ENCODE data around the gene CYFIP2. TPM values are rescaled to one million over a fixed set of nuclear protein-coding genes. Genes with fewer than 3 reads are reported as not detected.

CYFIP2 gene
- total and polyA plus RNA-seq, 2 experiments from 2014 or later, result 24.8 to 30.2 TPM

- no peak overlapping the region for H2AFZ ChIP-seq
- H3K4me1 ChIP-seq (ENCODE audit: insufficient read depth), result no peaks in the 10 kb centered on the region
- H3K27ac ChIP-seq, result no peak overlapping the region
- no peaks in the 10 kb centered on the region for H3K9me3 ChIP-seq (ENCODE audit: low read depth)
- no peak for DNase-seq (ENCODE audit: low spot score)
- no peaks in the 10 kb centered on the region for H3K79me2 ChIP-seq
- WGBS (ENCODE audit: low lambda C conversion rate, missing lambda C conversion rate), result 89% methylated on average over 11 of the region's 11 CpGs
- H3K4me3 ChIP-seq, result no peak overlapping the region
- H3K36me3 ChIP-seq (replicated peaks; ENCODE audit: insufficient read depth, low read depth), result no peaks in the 10 kb centered on the region
- H4K20me1 ChIP-seq (ENCODE audit: insufficient read depth, poor library complexity, severe bottlenecking), result no peaks in the 10 kb centered on the region
- H3K4me2 ChIP-seq, result no peak overlapping the region
- no peaks in the 10 kb centered on the region for H3K9me2 ChIP-seq (replicated peaks; ENCODE audit: insufficient read depth)
- TF ChIP-seq CTCF (IDR thresholded peaks at IDR 0.05; ENCODE audit: poor library complexity) (no peak), EZH2 (IDR thresholded peaks at IDR 0.05; ENCODE audit: borderline replicate concordance) (no peak), EZH2phosphoT487 (IDR thresholded peaks at IDR 0.05; ENCODE audit: low read depth, severe bottlenecking, unreplicated experiment) (no peak)
- no peaks in the 10 kb centered on the region for H3K27me3 ChIP-seq
These were observed 17.0 kb upstream of the CYFIP2 start for GRCh38 chr5:157248821-157249470.

- no peak for TF ChIP-seq EZH2 (IDR thresholded peaks at IDR 0.05; ENCODE audit: borderline replicate concordance)
- TF ChIP-seq EZH2phosphoT487 (IDR thresholded peaks at IDR 0.05; ENCODE audit: low read depth, severe bottlenecking, unreplicated experiment), result no peak
- TF ChIP-seq CTCF (IDR thresholded peaks at IDR 0.05; ENCODE audit: poor library complexity), result no peak
- Histone ChIP-seq H3K4me3 (no peak overlapping the region), H3K27ac (no peak overlapping the region), H3K9me3 (ENCODE audit: low read depth) (no peaks in the 10 kb centered on the region), H4K20me1 (ENCODE audit: insufficient read depth, poor library complexity, severe bottlenecking) (no peaks in the 10 kb centered on the region), H3K36me3 (replicated peaks; ENCODE audit: insufficient read depth, low read depth) (no peaks in the 10 kb centered on the region), H3K9me2 (replicated peaks; ENCODE audit: insufficient read depth) (no peaks in the 10 kb centered on the region), H3K79me2 (no peaks in the 10 kb centered on the region), H2AFZ (no peak overlapping the region), H3K4me2 (no peak overlapping the region), H3K4me1 (ENCODE audit: insufficient read depth) (no peaks in the 10 kb centered on the region), H3K27me3 (no peaks in the 10 kb centered on the region)
- DNase-seq (ENCODE audit: low spot score), result no peak
- WGBS (ENCODE audit: low lambda C conversion rate, missing lambda C conversion rate), result 72% methylated on average over 4 of the region's 4 CpGs
These were observed 13.0 kb upstream of the CYFIP2 start for GRCh38 chr5:157252711-157253465.

DNA sequence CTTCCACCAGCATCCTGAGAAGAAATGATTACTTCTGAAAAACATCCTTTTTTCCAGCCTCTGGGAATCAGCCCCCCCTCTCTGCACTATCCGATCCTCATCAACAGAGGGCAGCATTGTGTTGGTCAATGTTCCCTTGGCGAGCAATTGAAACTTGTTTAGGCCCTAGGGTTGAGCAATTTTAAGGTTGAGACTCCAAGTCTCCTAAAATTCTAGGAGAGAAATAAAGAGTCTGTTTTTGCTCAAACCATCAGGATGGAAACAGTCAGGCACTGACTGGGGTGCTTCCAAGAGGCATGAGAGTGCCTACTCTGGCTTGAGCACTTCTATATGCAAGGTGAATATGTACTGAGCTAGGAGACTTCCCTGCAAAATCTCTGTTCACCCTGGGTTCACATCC, 12.4 kb upstream of the CYFIP2 start:
- H4K20me1 ChIP-seq (ENCODE audit: insufficient read depth, poor library complexity, severe bottlenecking), result no peaks in the 10 kb centered on the region
- H3K27me3 ChIP-seq, result no peaks in the 10 kb centered on the region
- H3K4me3 ChIP-seq, result no peak overlapping the region
- H3K9me3 ChIP-seq (ENCODE audit: low read depth), result no peaks in the 10 kb centered on the region
- WGBS (ENCODE audit: low lambda C conversion rate, missing lambda C conversion rate), result 0% methylated on average over 2 of the region's 2 CpGs
- no peaks in the 10 kb centered on the region for H3K36me3 ChIP-seq (replicated peaks; ENCODE audit: insufficient read depth, low read depth)
- H3K9me2 ChIP-seq (replicated peaks; ENCODE audit: insufficient read depth), result no peaks in the 10 kb centered on the region
- H3K27ac ChIP-seq, result no peak overlapping the region
- H3K4me2 ChIP-seq, result no peak overlapping the region
- H3K79me2 ChIP-seq, result no peaks in the 10 kb centered on the region
- H3K4me1 ChIP-seq (ENCODE audit: insufficient read depth), result no peaks in the 10 kb centered on the region
- peak; percentile 67 for DNase-seq (ENCODE audit: low spot score)
- H2AFZ ChIP-seq, result no peak overlapping the region
- peak; percentile 86 for TF ChIP-seq CTCF (IDR thresholded peaks at IDR 0.05; ENCODE audit: poor library complexity)
- TF ChIP-seq EZH2 (IDR thresholded peaks at IDR 0.05; ENCODE audit: borderline replicate concordance), result no peak
